SKM-1 (cell line): Measurements from ENCODE around the gene MED10.

Experiments used
- DNase-seq: peaks from one replicate; lab custom pipeline; 2025; ENCODE audit not compliant: unreplicated experiment; lab: John Stamatoyannopoulos, UW

MED10 gene

DNA sequence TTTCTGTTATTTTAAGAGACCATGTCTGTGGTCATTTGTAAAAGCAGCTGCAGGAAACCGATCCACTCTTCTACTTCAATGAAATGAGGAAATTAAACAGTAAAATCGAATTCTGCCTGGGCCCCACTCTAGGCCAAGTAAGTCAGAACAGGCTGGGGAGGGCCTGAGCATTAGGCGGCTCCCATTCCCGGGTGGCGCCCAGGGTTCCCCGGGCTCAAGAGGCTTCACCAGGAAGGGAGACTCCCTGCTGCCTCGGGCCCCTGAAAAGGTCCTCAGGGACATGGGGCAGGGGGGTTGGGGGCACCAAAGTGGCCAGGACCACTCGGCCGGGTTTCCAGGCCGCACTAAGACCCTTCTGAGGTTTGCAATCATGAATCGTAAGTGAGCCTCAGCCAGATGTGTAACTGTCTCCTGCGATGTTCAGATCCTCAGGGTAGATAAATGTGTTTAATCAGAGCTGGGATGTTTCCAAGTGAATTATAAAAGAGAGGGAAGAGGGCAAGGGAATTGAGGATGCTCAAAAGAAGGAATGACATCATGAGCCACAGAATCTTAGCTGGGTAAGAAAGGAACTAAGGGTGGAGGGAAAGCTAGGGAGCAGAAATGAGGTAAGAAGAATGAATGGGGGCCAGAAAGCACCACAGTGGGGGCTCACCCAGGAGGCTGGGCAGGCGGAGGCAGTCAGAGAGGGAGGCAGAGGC is 24.6 kb downstream of the MED10 start:
- no peak for DNase-seq

DNA sequence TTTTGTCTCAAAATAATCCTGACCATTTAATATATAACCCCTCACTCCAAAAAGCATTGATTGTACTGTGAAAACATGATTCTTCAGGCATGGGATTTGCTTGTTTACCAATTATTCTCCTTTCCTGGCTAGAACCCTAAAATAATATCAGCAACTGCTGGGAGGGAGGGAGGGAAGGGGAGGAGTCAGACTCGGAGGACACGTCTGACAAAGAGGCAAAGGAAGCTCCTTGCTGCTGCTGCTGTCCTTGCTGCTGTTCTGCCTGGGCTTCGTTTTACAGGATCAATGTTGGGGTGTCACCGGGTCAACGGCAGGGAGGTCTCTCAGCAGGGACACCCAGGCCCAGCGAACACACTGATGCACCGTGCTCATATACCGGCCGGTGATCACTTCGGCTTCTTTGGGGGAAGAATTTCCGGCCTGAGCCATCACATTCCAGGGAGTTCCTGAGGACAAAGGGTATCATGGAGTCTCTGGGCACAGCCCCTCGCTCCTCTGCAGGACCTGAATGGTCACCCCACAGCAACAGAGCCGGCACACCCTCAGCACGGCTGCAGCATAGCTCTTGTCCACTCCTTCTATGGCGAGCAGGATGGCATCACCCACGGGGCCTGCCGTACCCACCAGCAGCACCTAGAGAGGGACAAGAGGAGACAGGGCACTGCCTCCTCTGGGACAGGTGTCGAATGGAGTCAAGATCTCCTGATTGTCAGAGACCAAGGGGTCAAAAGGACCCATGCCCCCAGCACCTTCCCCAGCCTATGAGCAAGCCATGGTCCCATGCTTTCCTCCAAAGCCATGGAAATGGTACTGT is 27.9 kb downstream of the MED10 start:
- no peak for DNase-seq

DNA sequence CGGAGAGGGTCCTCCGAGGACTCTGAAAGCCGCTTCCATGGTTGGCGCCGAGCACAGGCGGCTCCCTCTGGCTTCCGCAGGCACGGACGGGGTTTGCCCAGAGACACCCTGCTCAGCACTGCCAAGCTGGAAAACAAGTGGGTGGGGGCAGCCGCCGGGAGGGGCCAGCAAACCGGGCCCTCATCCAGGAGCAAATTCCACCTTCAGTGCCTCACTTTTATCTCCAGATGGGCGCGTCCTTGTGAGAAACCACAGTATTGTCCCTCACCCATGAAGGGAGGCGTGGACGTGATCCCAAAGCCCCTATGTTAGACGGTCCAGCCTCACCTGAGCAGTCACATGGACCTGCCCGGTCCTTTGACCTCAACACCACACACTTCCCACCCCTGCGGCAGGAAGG is 29.0 kb downstream of the MED10 start:
- no peak for DNase-seq

DNA sequence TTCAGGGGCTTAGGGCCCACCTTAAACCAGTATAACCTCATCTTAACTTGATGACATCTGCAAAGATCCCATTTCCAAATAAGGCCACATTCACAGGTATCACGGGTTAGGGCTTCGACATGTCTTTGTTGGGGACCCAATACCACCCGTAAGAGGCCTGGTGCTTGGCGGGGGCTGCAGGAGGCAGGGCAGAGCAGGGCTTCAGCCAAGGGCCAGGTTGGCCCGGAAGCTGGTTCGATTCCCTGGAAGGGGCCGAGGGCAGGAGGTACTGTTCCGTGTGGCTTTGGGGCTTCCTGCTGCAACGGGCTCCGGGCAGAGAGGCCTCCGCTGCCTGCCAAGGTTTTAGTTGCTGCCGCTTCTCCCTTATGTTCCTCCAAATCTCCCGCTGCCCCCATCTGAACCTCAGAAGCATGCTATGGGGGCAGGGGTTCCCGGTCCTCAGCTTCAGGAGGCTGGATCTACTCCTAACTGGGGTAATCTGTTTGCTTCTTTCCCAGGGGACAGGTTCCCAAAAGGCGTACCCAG is 29.8 kb downstream of the MED10 start:
- DNase-seq = no peak

DNA sequence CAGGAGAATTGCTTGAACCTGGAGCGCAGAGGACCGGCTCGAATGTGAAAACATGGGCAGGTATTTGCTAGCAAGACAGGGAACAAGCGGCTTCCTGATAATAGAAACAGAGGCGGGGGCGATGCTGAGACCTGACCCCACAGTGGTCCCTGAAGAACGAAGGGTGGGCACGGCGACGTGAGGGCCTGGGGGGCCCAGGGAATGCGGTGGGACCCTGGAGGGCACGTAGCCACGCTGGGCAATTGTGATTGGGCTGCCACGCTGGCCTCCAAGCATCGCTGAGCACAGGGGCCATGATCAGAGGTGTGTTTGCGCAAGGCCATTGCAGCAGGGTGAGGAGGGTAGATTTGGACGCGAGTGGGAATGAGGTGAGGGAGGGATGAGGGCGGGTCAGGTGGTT is 30.7 kb downstream of the MED10 start:
- no peak for DNase-seq

DNA sequence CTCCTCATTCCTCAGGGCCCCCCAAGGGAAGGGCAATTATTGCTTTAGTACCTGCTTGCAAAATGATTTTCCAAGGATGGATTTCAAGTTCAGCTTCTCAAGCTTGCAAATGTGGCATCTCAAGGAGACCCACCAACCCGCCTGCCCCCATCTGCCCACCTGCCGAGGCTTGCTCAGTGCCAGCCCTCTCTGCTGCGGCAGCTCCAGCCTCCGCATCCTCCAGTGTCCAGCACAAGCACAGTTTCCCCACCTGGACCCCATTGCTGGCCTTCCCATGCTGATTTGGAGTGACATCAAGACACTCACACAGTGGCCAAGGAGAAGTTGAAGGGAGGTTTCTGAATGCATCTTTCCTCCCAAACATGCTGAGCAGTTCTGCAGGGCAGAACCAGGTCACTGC is 31.2 kb downstream of the MED10 start:
- DNase-seq = no peak

DNA sequence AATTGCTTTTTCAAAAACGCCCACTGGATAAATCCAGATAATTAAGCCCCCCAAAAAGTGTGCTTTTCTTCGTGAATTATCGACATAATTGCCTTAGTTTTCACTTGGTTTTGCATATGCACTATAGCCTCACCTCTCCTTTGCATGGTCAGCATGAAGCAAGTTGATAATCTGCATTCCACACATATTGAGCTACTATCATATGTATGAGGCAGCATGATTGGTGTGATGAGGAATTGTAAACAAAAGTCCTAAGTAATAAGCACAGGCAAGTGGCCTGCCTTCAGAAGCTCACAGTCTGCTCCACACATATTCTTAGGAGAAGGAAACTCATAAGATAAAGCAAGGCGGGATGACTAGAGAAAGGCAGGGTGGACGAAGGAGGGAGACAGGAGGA is 33.8 kb downstream of the MED10 start:
- DNase-seq = no peak

DNA sequence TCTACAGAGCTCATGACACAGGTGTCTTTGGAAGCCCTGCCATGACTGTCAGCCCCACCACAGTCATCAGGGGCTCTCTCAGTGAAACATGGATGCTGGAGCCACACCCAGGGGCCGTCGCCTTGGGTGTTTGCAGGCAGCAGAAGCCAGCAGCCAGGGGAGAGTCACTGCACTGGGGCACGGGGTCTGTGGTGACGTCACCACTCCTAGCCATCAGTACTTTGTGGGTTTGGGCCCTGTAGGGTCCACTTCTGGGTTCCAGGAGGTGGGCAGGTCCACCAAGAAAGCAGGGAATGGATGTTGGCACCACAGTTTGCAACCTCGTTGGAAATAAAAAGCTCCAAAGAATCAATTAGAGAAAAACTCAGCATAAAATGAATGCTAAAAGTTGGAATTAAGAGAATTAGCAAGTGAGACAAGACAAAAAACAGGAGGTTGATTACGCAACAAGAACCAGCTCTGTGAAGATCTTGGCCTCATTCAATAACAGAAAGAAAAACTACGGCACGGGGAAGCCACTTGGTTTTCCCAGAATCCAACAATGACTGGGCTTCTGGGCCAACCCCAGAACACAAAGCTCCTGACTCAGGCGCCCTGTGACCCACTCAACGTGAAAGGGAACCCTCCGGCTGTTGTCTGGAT is 34.3 kb downstream of the MED10 start:
- DNase-seq = no peak

DNA sequence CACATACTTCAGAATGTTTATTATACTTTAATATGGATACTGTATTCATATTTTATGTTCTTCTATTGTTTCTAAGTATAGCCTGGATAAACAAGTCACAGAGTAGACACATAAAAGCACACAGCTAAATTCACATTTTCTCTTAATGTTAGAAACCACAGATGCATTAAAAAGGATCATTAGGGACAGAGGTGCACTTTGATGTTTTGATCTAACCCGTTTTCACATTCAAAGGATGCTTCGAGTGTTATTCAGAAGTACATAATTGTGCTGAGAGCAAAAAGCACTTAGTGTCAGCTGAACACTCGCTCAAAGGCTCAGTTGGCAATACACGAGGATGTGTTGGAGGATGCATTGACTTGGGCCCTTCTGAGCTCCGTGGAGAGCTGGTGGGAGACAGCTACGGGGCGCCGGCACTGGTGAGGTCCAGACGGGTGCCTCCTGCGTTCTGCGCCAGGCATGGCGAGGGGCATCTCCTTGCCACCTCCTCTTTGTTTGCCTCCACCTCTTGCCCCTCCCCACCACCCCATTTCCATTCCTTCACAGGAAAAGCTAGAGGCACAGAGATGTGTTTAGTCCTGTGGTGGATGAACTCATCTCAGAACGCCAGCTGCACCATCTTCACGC is 35.5 kb downstream of the MED10 start:
- no peak for DNase-seq

DNA sequence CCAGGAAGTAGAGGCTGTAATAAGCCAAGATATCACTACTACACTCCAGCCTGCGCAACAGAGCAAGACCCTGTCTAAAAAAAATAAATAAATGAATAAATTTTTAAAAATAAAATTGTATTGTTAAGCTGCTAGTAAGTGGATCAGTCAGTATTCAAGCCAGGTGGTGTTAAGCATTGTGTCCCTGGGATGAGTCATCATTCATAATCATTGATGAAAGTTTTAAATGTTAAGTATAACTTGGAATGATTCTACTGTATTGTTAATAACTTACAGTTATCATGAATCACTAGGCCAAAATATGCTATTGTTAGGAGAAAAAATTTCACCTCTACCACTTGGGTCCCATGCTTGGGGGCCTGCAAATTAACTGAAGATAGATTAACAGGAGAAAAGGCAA is 38.2 kb downstream of the MED10 start:
- no peak for DNase-seq

DNA sequence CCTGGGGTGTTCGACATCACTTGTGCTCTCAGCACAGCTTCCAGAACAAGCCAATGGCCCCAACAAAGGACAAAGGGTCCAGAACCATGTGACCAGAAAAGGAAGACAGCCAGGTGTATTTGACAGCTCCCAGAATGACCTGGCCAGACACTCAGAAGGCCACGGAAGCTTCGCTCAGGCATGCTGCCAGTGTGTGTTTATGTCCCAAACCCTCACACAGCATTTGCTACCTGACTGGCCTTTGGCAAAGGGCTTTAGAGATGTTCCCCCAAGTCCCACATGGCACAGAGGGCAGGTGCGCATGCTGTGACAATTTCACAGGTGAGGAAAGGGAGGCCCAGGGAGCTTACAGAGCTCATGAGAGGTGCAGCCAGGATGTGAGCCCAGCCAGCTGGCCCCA is 39.5 kb downstream of the MED10 start:
- no peak for DNase-seq

DNA sequence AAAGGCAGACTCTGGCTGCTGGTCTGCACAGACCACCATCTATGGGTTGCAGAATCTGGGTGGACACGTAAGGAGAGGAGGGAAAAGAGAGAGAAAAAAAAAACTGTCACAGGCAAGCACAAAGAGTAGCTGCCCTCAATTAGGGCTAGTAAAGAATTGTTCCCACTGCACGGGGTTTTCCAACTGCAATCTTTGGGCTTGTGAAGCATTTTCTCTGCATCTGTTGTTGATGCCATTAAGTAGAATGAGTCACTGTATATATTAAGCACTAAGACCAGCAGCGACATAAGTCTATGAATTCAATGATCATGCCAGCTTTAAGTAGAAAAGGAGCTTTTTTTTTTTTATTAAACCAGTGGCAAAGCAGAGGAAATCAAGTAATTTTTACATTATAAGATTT is 40.2 kb downstream of the MED10 start:
- DNase-seq = no peak

DNA sequence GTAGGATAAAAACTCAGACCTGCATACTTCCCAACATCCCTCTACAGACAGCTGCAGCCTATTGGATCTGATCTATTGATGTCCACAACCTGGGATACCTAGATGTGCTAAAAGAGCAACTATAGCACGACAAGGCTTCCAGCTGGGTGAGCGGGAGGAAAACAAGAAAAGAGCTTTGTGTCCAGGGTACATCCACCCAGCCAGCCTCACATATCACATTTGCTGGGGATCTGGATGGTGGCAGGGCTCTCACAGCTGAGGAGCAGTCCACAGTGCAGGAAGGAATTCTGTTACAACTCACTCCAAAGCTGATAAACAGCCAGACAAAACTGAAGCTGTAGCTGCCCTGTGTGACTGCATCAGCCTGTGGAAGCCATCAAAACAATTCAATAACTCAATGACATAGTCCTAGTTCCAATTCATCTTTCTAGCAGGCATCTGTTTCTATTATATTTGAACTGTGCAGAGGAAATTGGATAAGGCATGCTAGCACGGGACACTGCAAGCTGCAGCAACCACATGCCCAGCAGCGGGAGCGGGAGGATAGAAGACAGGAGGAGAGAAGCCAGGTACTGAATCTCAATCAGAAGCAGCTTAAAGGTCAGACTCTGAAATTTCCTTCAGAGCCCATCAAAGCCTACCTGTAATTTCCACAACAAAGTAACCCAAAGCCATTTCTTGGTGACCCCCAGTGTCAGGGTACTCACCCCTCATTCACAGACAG is 45.0 kb downstream of the MED10 start:
- DNase-seq = no peak

DNA sequence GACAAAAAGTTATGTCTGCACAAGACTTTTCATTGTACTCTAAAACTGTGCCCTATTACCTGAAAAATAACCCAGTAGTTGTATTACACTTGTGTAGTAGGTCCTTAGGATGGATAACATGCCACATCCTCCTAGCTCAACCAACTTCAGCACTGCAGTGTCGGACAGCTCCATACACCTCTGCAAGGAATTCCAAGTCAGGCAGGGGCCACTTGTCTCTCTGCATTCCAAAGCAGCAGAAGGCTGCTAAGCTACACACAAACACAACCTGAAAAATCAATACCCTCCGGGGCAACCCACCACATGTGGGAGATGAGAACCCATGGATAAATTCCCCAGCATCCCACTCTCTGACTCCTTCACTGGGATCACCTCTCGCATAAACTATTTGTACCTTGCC is 50.2 kb downstream of the MED10 start:
- no peak for DNase-seq

DNA sequence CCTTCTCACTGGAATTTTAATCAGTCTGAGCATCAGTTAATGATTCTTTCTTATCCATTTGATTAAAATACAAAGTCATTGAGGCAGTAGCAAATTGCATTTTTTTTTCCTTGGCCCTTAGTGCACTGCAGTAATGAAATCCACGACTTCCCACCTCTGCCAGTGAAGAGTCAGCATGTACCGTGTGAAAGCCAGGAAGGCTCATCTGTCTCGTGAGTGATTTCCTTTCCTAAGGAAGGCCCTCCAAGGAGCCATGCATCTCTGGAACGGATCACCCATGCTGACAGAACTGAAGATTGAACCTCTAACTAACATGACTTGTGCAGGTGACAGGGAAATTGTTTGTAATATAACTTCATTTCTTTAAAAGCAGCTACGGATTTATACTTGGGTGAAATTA is 51.6 kb downstream of the MED10 start:
- no peak for DNase-seq

DNA sequence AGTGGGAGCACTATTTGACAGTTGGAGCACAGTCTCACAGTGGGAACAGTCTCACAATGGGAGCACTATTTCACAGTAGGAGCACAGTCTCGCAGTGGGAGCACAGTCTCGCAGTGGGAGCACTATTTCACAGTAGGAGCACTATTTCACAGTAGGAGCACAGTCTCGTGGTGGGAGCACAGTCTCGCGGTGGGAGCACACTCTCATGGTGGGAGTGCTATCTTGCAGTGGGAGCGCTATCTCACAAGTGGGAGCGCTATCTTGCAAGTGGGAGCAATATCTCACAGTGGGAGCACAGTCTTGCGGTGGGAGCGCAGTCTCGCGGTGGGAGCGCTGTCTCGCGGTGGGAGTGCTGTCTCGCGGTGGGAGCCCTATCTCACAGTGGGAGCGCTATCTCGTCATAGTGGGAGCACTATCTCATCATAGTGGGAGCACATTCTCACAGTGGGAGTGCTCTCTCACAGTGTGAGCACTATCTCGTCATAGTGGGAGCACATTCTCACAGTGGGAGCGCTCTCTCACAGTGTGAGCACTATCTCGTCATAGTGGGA is 56.1 kb downstream of the MED10 start:
- no peak for DNase-seq
